Erythroblast (primary cell): ENCODE results near the gene DNAJA4.

ENCODE experiments used
- GATA1 ChIP-seq: IDR thresholded peaks from 2 replicates; pipeline ENCODE4 v1.6.1; 2011; ENCODE audit warnings: low read depth, mild to moderate bottlenecking, control low read depth, low read length, moderate library complexity
- POLR2A ChIP-seq: IDR thresholded peaks from 2 replicates; pipeline ENCODE4 v1.6.1; 2011; ENCODE audit warnings: mild to moderate bottlenecking, low read length

DNA sequence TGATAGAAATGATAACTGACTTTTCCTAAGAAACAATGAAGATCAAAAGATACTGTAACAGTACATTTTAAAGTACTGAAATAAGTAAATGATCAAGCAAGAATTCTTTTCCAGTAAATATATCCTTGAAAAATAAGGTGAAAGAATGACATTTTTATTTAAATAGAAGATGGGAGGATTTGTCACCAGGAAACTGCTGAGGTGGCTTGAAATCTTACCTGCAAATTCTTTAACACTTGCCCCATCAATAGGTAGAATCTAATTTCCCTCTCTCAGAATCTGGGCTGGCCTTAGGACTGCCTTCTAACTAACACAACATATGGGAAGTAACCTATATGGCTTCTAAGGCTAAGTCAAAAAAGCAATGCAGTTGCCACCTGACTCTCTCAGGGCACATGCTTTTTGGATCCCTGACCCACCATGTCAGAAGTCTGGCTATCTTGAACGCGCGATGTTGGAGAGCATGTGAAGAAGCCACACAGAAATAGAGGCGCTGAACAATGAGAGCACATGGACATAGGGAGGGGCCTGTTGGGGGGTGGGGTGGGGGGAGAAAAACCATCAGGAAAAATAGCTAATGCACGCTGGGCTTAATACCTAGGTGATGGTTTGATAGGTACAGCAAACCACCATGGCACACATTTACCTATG, 41.5 kb upstream of the DNAJA4 start:
- no peak for TF ChIP-seq POLR2A
- TF ChIP-seq GATA1 = no peak
